ENCODE results near the gene SSC5D.

DNA sequence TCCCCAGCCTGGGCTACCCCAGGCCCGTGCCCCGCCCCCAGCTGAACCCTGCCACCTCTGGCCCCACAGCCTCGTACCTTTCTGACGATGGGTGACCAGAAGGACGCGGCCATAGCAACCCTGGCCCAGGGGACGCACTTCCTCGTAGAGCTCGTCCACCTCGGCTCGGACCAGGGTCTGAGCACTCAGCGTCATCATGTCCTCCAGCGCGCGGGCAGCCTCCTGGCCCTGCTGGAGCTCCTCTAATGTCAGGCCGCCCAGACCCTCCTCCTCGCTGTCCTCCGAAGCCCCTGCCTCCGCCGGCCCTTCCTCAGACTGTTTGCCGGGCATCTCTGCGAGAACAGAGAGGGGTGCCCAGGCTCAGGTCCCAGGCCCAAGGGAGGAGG is 47.7 kb downstream of the SSC5D start:
- TF ChIP-seq, protein P1, sequence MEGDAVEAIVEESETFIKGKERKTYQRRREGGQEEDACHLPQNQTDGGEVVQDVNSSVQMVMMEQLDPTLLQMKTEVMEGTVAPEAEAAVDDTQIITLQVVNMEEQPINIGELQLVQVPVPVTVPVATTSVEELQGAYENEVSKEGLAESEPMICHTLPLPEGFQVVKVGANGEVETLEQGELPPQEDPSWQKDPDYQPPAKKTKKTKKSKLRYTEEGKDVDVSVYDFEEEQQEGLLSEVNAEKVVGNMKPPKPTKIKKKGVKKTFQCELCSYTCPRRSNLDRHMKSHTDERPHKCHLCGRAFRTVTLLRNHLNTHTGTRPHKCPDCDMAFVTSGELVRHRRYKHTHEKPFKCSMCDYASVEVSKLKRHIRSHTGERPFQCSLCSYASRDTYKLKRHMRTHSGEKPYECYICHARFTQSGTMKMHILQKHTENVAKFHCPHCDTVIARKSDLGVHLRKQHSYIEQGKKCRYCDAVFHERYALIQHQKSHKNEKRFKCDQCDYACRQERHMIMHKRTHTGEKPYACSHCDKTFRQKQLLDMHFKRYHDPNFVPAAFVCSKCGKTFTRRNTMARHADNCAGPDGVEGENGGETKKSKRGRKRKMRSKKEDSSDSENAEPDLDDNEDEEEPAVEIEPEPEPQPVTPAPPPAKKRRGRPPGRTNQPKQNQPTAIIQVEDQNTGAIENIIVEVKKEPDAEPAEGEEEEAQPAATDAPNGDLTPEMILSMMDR (IDR thresholded peaks at IDR 0.05 in 8 of 11, conservative IDR thresholded peaks at IDR 0.05 in 3 of 11): no peak
- TF ChIP-seq POLR2AphosphoS5 (IDR thresholded peaks at IDR 0.05) (no peak), POLR2A (IDR thresholded peaks at IDR 0.05) (no peak)

All from spleen (tissue), 7 donors.